ENCODE data around the gene TBX18. TPM values are rescaled to one million over a fixed set of nuclear protein-coding genes. Genes with fewer than 3 reads are reported as not detected.

TBX18 gene
- total RNA-seq, 1 experiment from 2014 or later: 0.15 TPM

DNA sequence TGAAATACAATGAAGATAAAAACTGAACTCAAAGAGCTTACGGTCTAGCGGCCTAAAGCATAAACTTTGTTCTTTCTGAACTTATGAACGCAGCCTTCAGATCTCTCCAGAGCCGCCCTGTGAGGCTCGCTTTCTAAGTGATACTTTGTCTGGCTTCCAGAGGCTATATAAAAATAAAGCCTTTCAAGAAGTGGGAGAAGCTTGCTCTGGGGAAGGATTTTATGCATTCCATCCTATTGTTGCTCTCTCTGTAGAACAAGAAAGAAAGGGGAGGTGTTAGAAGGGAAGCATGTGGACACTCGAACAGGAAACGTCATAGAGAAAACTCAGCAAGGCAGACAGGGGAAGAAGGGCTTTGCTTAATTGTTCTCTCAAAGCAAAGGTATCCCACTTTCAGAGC lies 77.0 kb downstream of the TBX18 start:
- CTCF ChIA-PET: interaction anchor here (1.3 to 2.0 kb wide), 2 partner anchors 259 to 266 kb away, joined by 4 to 7 read pairs; no protein-coding TSS in a partner anchor
- Mint-ChIP-seq H3K4me1 (peaks cover 6% of the 10 kb centered on the region; the same call in 1 of the 2 replicates), H3K36me3 (no peaks in the 10 kb centered on the region), H3K27ac (no peak overlapping the region), H3K4me3 (no peak overlapping the region), H3K9me3 (no peaks in the 10 kb centered on the region), H3K27me3 (ENCODE audit: low read depth) (no peaks in the 10 kb centered on the region)
- TF ChIP-seq ZNF138 (CRISPR knock-in tag; conservative IDR thresholded peaks at IDR 0.05) (no peak), NR2C2 (CRISPR knock-in tag; IDR thresholded peaks at IDR 0.05) (no peak), ZNF416 (CRISPR knock-in tag; IDR thresholded peaks at IDR 0.05) (no peak)
- TF ChIP-seq, protein P1, sequence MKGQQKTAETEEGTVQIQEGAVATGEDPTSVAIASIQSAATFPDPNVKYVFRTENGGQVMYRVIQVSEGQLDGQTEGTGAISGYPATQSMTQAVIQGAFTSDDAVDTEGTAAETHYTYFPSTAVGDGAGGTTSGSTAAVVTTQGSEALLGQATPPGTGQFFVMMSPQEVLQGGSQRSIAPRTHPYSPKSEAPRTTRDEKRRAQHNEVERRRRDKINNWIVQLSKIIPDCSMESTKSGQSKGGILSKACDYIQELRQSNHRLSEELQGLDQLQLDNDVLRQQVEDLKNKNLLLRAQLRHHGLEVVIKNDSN (CRISPR knock-in tag; IDR thresholded peaks at IDR 0.05): no peak
- ATAC-seq (no peak), DNase-seq (ENCODE audit: low spot score) (no peak)
- POLR2A ChIA-PET: no interaction called here

DNA sequence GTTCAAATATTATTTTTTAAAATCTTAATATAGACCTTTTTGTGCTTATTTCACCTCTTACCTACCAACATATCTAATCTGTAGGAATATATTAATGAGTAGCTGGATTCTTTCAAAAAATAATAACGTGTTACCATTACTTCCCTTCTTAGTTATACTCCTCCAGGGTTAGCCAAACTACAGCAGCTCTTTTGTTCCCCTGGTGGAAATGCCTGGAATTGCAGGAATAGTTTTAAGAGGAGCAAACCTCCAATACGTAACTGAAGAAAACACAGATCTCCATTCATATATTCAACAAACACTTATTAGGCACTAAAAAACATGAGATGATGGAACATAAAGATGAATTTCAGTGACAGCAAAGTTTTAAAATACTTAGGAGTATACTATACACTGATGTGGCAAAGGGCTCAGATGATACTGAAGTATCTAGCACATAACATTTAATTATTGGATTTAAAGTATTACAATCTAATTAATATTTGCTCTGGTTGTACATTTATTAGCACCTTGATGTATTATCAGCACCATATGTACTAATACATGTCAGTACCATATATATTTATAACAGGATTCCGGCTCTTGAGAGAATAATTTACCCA lies 78.3 kb downstream of the TBX18 start:
- Mint-ChIP-seq H3K9me3 (no peaks in the 10 kb centered on the region), H3K4me3 (no peak overlapping the region), H3K27ac (no peak overlapping the region), H3K27me3 (ENCODE audit: low read depth) (no peaks in the 10 kb centered on the region), H3K36me3 (no peaks in the 10 kb centered on the region), H3K4me1 (peaks cover 3% of the 10 kb centered on the region; the same call in 1 of the 2 replicates)
- DNase-seq (ENCODE audit: low spot score) (peak; percentile 24), ATAC-seq (peak; percentile 79; the same call in 1 of the 2 replicates)
- ChIA-PET POLR2A (no interaction called here), CTCF (interaction anchor here (0.7 to 1.7 kb wide), 5 partner anchors 11 to 263 kb away, joined by 3 to 10 read pairs (median 3); no protein-coding TSS in a partner anchor)
- TF ChIP-seq, protein P2, sequence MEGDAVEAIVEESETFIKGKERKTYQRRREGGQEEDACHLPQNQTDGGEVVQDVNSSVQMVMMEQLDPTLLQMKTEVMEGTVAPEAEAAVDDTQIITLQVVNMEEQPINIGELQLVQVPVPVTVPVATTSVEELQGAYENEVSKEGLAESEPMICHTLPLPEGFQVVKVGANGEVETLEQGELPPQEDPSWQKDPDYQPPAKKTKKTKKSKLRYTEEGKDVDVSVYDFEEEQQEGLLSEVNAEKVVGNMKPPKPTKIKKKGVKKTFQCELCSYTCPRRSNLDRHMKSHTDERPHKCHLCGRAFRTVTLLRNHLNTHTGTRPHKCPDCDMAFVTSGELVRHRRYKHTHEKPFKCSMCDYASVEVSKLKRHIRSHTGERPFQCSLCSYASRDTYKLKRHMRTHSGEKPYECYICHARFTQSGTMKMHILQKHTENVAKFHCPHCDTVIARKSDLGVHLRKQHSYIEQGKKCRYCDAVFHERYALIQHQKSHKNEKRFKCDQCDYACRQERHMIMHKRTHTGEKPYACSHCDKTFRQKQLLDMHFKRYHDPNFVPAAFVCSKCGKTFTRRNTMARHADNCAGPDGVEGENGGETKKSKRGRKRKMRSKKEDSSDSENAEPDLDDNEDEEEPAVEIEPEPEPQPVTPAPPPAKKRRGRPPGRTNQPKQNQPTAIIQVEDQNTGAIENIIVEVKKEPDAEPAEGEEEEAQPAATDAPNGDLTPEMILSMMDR (IDR thresholded peaks at IDR 0.05): peak; percentile 72
- TF ChIP-seq ELF4 (CRISPR knock-in tag; IDR thresholded peaks at IDR 0.05; ENCODE audit: low read depth): no peak

DNA sequence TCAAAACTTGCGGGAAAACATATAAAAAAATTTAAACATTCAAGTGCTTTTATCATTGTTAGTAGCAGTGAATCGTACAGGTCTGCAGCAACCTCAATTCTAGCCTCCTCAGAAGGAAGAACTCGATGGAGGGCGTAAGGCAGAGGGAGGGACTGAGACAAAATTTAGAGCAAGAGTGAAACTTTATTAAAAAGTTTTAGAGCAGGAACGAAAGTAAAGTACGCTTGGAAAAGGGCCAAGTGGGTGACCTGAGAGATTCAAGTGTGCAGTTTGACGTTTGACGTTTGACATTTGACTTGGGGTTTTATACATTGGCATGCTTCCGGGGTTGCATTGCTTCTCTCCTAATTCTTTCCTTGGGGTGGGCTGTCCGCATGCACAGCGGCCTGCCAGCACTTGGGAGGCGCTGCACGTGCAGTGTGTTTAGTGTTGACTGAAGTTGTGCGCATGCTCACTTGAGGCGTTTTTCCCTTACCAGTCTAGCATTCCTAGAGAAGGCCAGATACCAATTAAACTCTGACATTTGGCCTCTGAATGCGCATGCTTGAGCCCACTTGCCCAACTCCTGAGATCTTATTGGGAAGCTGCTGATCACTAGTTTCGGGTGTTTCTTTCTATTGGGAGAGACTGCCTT lies 82.6 kb downstream of the TBX18 start:
- no peak for TF ChIP-seq RELA (CRISPR knock-in tag; IDR thresholded peaks at IDR 0.05; ENCODE audit: borderline replicate concordance)
- TF ChIP-seq RORB (CRISPR knock-in tag; IDR thresholded peaks at IDR 0.05): no peak
- TF ChIP-seq, protein P3, sequence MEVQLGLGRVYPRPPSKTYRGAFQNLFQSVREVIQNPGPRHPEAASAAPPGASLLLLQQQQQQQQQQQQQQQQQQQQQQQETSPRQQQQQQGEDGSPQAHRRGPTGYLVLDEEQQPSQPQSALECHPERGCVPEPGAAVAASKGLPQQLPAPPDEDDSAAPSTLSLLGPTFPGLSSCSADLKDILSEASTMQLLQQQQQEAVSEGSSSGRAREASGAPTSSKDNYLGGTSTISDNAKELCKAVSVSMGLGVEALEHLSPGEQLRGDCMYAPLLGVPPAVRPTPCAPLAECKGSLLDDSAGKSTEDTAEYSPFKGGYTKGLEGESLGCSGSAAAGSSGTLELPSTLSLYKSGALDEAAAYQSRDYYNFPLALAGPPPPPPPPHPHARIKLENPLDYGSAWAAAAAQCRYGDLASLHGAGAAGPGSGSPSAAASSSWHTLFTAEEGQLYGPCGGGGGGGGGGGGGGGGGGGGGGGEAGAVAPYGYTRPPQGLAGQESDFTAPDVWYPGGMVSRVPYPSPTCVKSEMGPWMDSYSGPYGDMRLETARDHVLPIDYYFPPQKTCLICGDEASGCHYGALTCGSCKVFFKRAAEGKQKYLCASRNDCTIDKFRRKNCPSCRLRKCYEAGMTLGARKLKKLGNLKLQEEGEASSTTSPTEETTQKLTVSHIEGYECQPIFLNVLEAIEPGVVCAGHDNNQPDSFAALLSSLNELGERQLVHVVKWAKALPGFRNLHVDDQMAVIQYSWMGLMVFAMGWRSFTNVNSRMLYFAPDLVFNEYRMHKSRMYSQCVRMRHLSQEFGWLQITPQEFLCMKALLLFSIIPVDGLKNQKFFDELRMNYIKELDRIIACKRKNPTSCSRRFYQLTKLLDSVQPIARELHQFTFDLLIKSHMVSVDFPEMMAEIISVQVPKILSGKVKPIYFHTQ (CRISPR knock-in tag; IDR thresholded peaks at IDR 0.05): no peak
- TF ChIP-seq, protein P4, sequence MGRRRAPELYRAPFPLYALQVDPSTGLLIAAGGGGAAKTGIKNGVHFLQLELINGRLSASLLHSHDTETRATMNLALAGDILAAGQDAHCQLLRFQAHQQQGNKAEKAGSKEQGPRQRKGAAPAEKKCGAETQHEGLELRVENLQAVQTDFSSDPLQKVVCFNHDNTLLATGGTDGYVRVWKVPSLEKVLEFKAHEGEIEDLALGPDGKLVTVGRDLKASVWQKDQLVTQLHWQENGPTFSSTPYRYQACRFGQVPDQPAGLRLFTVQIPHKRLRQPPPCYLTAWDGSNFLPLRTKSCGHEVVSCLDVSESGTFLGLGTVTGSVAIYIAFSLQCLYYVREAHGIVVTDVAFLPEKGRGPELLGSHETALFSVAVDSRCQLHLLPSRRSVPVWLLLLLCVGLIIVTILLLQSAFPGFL (CRISPR knock-in tag; IDR thresholded peaks at IDR 0.05; ENCODE audit: borderline replicate concordance): no peak
- ATAC-seq (no peak), DNase-seq (ENCODE audit: low spot score) (no peak)
- CTCF ChIA-PET: interaction anchor here (0.6 to 0.7 kb wide), 2 partner anchors 154 to 322 kb away, joined by 4 to 5 read pairs; no protein-coding TSS in a partner anchor
- Mint-ChIP-seq H3K4me3 (no peak overlapping the region), H3K27me3 (ENCODE audit: low read depth) (no peaks in the 10 kb centered on the region), H3K9me3 (no peaks in the 10 kb centered on the region), H3K4me1 (no peaks in the 10 kb centered on the region), H3K27ac (no peak overlapping the region), H3K36me3 (no peaks in the 10 kb centered on the region)
- POLR2A ChIA-PET: no interaction called here

DNA sequence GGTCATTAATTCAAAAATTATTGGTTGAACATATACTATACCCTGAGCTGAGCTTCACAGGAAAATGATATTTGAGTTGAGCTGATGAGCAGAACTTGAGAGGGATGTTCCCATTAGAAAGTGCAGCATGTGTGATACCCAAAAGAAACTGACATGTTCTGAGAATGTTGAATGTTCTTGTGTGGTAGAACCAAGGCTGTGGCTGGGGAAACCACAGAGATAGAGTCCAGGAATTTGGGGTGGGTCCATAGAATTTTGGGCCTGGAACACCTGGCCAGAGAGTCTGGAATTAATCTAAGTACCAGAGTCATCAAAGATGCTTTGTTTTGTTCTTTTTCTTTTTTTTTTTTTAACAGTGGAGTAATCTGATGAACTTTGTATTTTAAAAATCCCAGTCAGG lies 88.7 kb downstream of the TBX18 start:
- TF ChIP-seq NFE2L1 (CRISPR knock-in tag; IDR thresholded peaks at IDR 0.05) (no peak), ZNF396 (CRISPR knock-in tag; IDR thresholded peaks at IDR 0.05; ENCODE audit: borderline replicate concordance) (no peak)
- H3K4me1 Mint-ChIP-seq: no peaks in the 10 kb centered on the region
- H3K27ac Mint-ChIP-seq: no peak overlapping the region
- no peaks in the 10 kb centered on the region for H3K36me3 Mint-ChIP-seq
- H3K27me3 Mint-ChIP-seq (ENCODE audit: low read depth): no peaks in the 10 kb centered on the region; the same call in 1 of the 2 replicates
- H3K4me3 Mint-ChIP-seq: no peak overlapping the region
- H3K9me3 Mint-ChIP-seq: peaks cover 4% of the 10 kb centered on the region; the same call in 1 of the 2 replicates
- ChIA-PET CTCF (no interaction called here), POLR2A (no interaction called here)
- ATAC-seq: no peak
- DNase-seq (ENCODE audit: low spot score): no peak

Data from WTC11 (cell line).